GM21786 (cell line): ENCODE data around the gene COL7A1.
"Not testable (repeated sequence)": the region's sequence is repeated elsewhere in the genome, so short reads cannot be mapped to it uniquely, and the experiment has no call there.

Experiments used
- ATAC-seq: cut with Tn5 transposase; IDR thresholded peaks from one replicate; pipeline ENCODE4 v1.9.1; 2021; ENCODE audit not compliant: unreplicated experiment

The COL7A1 gene

GRCh38 chr3:48546203-48546829, 48.8 kb downstream of the COL7A1 start:
- no peak for ATAC-seq

GRCh38 chr3:48544141-48544540, 51.0 kb downstream of the COL7A1 start:
- ATAC-seq = no peak

GRCh38 chr3:48543271-48543866, 51.8 kb downstream of the COL7A1 start:
- no peak for ATAC-seq

- ATAC-seq = no peak
Observed at GRCh38 chr3:48538451-48538850, 56.7 kb downstream of the COL7A1 start.

- ATAC-seq = no peak
Observed at GRCh38 chr3:48536785-48537184, 58.3 kb downstream of the COL7A1 start.

GRCh38 chr3:48536116-48536515, 59.0 kb downstream of the COL7A1 start:
- ATAC-seq = no peak

GRCh38 chr3:48535578-48535977, 59.6 kb downstream of the COL7A1 start:
- no peak for ATAC-seq

- ATAC-seq = no peak
Observed at GRCh38 chr3:48532977-48533337, 62.2 kb downstream of the COL7A1 start.

GRCh38 chr3:48532271-48532976, 62.7 kb downstream of the COL7A1 start:
- no peak for ATAC-seq

- not testable (repeated sequence) for ATAC-seq
Observed at GRCh38 chr3:48530701-48531100, 64.4 kb downstream of the COL7A1 start.

GRCh38 chr3:48528754-48529153, 66.4 kb downstream of the COL7A1 start:
- ATAC-seq = no peak

GRCh38 chr3:48528048-48528447, 67.1 kb downstream of the COL7A1 start:
- no peak for ATAC-seq

GRCh38 chr3:48524970-48525369, 70.2 kb downstream of the COL7A1 start:
- ATAC-seq = no peak

- ATAC-seq = no peak
Observed at GRCh38 chr3:48521635-48522034, 73.5 kb downstream of the COL7A1 start.

- no peak for ATAC-seq
Observed at GRCh38 chr3:48519277-48519643, 75.9 kb downstream of the COL7A1 start.

- no peak for ATAC-seq
Observed at GRCh38 chr3:48518638-48519276, 76.4 kb downstream of the COL7A1 start.

- ATAC-seq = no peak
Observed at GRCh38 chr3:48518069-48518468, 77.1 kb downstream of the COL7A1 start.

GRCh38 chr3:48516571-48516970, 78.6 kb downstream of the COL7A1 start:
- ATAC-seq = no peak

- no peak for ATAC-seq
Observed at GRCh38 chr3:48514431-48515227, 80.5 kb downstream of the COL7A1 start.
